ENCODE data around the gene SHKBP1.
"Not testable (repeated sequence)": the region's sequence is repeated elsewhere in the genome, so short reads cannot be mapped to it uniquely, and the experiment has no call there.

SHKBP1 gene

DNA sequence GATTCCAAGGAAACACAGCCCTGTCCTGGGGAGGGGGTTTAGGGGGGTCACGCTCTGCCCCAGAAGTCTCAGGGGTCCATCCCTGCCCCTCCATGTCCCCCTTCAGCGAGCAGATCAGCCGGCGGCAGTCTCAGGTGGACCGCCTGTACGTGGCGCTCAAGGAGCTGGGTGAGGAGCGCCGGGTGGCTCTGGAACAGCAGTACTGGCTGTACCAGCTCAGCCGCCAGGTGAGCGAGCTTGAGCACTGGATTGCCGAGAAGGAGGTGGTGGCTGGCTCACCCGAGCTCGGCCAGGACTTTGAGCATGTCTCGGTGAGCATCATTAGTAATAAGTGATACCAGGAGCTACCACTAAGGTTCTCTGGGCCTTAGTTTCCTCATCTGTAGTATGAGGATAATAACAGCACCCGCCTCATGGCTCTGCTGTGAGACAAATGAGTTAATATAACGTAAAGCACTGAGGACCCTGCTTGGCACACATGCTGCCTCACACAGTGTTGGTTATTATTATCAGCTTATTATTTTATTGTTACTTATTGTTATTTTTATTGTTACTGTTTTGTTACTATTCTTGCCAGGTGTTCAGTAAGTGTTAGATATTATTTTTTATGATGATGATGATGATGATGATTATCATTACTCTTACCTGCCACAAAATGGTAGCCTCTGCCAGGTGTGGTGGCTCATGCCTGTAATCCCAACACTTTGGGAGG, 20.5 kb upstream of the SHKBP1 start:
- no peak for DNase-seq (ENCODE audit: low read depth in 2 of 2)

DNA sequence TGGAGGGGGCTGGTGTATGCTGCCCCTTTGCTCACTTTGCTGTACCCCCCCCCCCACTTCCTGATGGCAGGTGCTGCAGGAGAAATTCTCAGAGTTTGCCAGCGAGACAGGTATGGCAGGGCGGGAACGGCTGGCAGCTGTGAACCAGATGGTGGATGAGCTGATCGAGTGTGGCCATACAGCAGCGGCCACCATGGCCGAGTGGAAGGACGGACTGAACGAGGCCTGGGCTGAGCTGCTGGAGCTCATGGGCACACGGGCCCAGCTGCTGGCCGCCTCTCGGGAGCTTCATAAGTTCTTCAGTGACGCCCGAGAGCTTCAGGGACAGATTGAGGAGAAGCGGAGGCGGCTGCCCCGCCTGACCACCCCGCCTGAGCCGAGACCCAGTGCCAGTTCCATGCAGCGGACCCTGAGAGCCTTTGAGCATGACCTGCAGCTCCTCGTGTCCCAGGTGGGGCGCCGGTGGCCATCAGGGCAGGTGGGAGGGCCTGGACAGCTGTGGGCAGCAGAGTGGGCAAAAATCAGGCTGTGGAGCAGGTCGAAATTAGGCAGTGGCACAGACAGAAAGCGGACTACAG, 19.6 kb upstream of the SHKBP1 start:
- no peak for DNase-seq (ENCODE audit: low read depth in 2 of 2)

DNA sequence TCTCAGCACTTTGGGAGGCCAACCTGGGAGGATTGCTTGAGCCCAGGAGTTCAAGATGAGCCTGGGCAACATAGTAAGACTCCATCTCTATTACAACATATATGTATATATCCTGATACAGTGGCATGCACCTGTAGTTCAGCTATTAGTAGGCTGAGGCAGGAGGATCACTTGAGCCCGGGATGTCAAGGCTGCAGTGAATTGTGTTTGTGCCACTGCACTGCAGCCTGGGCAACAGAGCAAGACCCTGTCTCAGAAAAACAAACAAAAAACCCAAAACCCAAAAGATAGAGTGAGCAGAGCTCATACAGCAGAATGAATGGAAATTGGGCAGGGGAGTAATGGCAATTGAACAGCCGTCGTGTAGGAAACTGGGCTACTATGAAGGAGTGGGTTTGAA, 17.3 kb upstream of the SHKBP1 start:
- no peak for DNase-seq (ENCODE audit: low read depth in 2 of 2)

DNA sequence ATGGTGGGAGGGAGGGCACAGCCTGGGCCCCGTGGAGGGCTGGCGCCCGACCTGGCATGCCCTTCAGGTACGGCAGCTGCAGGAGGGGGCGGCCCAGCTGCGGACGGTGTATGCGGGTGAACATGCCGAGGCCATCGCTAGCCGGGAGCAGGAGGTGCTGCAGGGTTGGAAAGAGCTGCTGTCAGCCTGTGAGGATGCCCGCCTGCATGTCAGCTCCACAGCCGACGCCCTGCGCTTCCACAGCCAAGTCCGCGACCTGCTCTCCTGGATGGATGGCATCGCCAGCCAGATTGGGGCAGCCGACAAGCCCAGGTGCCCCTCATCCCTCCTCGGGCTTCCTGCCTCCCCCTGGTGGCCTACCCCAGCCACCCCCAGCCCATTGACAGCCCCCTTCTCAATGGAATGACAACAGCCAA, 16.6 kb upstream of the SHKBP1 start:
- DNase-seq (ENCODE audit: low read depth in 2 of 2), result no peak

DNA sequence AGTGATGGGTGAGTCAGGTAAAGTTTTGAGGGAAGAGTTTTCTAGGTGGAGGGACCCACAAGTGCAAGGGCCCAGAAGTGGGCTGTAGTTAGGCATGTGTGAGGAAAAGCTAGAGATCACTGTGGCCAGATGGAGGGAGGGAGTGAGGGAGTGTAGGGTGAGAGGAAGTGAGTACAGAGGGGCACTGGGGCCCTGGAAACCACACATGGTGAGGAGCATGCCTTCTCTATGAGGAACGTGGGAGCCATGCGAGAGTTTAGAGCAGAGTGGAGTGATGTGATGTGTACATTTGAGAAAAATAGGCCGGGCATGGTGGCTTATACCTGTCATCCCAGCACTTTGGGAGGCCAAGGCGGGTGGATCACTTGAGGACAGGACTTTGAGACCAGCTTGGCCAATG, 14.7 kb upstream of the SHKBP1 start:
- DNase-seq (ENCODE audit: low read depth in 2 of 2), result no peak

DNA sequence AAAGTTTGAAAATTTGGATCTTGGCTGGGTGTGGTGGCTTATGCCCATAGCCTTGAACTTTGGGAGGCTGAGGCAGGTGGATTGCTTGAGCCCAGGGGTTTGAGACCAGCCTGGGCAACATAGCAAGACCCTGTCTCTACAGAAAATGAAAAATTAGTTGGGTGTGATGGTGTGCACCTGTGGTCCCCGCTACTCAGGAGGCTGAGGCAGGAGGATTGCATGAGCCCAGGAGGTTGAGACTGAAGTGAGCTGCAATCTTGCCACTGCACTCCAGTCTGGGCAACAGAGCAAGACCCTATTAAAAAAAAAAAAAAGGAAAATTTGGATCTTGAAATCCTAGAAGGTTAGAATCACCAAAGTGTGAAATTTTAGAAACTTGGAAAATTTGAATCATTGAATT, 12.1 kb upstream of the SHKBP1 start:
- DNase-seq (ENCODE audit: low read depth in 2 of 2), result not testable (repeated sequence)

DNA sequence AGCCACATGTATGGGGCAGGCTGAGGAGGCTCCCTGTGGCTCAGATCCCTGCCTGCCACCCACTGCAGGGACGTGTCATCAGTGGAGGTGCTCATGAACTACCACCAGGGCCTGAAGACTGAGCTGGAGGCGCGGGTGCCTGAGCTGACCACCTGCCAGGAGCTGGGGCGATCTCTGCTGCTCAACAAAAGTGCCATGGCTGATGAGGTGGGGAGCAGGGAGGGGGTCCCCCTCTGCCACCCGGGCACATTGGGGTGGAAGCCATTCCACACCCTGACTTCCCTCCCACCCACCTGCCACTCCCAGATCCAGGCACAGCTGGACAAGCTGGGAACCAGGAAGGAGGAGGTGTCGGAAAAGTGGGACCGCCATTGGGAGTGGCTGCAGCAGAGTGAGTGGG, 11.3 kb upstream of the SHKBP1 start:
- DNase-seq (ENCODE audit: low read depth in 2 of 2), result no peak

DNA sequence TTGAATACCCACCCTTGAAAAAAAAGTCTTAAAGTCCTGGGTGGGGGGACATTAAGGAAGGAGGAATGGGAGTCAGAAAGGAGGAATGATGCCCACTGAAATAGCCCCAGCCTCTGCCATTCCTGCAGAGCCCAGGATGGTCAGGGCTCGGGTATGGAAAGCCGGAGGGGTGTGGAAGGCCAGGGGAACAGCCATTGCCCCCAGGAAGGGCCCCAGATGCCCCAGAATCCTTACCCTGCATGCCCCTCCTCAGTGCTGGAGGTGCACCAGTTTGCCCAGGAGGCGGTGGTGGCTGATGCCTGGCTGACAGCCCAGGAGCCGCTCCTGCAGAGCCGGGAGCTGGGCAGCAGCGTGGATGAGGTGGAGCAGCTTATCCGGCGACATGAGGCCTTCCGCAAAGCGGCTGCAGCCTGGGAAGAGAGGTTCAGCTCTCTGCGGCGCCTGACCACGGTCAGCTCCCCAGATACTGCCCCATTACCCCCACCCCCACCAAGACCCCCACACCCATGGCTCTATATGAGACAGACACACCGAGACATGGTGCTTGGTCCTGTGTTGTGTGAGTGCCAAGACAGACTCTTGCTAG, 10.7 kb upstream of the SHKBP1 start:
- no peak for DNase-seq (ENCODE audit: low read depth in 2 of 2)

DNA sequence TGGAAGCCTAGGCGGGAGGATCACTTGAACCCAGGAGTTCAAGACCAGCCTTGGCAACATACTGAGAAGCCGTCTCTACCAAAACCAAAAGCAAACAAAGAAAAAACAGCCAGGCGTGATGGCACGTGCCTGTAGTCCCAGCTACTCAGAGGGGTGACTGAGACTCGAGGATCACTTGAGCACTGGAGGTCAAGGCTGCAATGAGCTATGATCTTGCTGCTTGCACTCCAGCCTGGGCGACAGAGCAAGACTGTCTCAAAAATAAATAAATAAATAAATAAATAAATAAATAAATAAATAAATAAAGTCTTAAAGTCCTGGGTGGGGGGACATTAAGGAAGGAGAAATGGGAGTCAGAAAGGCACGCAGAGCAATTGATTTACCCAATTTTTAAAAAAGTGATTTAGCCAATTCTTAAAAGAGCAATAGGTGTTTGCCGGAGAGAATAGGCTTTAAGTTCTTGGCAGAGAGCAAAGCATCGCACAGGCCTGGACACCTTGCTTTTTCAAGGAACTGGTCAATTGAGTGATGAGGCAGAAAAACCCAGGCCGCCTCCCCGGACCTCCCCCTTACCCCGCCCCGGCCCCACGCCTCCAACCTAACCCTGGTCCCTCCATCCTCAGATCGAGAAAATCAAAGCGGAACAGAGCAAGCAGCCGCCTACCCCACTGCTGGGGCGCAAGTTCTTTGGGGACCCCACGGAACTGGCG, 9.5 kb upstream of the SHKBP1 start:
- no peak for DNase-seq (ENCODE audit: low read depth in 2 of 2)

DNA sequence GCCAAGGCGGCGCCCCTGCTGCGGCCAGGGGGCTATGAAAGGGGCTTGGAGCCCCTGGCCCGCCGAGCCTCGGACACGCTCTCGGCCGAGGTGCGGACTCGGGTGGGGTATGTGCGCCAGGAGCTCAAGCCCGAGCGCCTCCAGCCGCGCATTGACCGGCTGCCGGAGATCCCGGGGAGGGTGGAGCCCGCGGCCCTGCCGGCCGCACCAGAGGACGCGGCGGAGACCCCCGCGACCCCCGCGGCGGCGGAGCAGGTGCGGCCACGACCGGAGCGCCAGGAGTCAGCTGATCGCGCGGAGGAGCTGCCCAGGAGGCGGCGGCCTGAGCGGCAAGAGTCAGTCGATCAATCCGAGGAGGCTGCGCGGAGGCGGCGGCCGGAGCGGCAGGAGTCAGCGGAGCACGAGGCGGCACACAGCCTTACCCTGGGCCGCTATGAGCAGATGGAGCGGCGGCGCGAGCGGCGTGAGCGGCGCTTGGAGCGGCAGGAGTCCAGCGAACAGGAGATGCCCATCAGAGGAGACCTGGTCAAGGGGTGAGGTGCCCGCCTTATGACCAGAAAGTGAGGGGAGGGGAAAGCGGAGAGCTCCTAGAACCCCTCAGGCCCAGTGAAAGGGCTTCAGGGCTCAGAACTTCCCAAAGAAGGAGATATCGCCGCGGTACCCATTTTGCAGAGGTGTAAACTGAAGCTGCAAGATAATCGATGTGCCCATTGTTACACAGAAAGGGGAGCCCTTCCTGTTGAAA, 8.8 kb upstream of the SHKBP1 start:
- DNase-seq (ENCODE audit: low read depth in 2 of 2), result no peak

DNA sequence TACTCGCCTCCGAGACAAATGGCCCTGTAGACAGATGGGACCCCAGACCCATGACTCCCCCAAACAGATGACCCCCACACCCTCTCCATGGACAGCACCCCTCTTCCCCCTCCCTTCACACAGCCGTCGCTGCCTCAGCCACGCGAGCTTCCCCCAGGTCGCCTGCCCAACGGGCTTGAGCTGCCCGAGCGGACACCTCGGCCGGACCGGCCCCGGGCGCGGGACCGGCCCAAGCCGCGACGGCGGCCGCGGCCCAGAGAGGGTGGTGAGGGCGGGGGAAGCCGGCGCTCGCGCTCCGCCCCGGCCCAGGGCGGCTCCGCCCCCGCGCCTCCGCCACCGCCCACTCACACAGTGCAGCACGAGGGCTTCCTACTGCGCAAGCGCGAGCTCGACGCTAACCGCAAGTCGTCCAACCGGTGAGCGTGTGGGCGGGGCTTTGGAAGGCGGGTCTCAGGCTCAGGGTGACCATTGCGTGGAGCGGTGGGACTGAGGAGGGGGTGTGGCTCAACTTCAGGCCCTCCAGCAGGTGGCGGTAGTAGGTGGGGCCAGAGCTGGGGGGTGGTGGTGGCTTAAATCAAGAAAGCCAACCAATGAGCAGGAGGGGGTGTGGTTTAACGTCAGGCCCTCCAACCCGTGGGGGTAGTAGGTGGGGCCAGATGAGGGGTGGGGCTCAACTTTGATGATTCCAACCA, 6.2 kb upstream of the SHKBP1 start:
- peak; percentile 88 to 91 for DNase-seq (ENCODE audit: low read depth in 2 of 2)

DNA sequence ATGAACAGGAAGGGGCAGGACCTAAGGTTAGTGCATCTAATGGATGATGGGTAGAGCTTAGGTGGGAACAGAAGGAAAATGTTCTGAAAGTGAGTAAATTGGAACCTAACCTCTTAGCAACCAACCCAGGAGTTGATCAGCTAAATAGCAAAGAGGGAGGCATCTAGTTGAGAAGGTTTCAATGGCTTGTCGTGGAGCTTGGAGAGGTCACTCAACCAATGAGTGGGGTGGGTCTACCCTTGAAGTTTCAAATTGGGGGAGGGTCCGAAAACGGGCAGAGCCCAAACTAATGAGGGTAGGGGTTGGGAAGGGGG, 5.7 kb upstream of the SHKBP1 start:
- no peak for DNase-seq (ENCODE audit: low read depth in 2 of 2)

DNA sequence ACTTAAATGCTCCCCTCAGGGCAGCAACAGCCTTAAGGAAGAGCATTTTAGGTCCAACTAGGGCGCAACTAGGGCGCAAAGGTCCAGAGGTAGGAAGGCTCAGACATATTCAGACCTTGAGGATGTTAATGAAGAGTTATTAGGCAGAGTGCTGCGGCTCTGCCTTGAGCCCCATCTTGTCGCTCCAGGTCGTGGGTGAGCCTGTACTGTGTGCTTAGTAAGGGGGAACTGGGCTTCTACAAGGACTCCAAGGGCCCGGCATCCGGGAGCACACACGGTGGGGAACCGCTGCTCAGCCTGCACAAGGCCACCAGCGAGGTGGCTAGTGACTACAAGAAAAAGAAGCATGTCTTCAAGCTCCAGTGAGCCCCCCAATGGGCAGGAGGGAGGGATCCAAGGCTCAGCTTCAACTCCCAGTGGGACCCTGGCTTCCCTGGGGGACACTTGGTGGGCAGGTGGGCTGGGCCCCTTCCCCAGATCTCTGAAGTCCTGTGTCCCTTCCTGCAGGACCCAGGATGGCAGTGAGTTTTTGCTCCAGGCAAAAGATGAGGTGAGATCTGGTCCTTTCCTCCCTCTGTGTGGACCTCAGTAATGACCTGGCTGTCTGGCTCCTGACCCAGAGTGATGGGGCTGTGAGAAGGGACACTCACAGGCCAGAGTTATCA, 4.7 kb upstream of the SHKBP1 start:
- no peak for DNase-seq (ENCODE audit: low read depth in 2 of 2)

DNA sequence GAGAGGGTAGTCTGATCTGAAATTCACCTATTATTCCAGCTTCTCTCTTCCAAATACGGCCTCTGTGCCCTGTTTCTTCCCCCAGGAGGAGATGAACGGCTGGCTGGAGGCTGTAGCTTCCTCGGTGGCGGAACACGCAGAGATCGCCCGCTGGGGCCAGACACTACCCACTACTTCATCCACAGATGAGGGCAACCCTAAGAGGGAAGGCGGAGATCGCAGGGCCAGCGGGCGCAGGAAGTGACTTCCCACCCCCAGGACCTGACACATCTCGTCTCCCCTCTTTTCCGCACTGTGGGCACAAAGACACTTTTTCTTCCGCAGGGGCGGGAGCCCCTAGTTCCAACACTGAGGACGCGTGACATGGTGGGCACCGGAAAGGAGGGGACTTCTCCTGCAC, 1.3 kb upstream of the SHKBP1 start:
- no peak for DNase-seq (ENCODE audit: low read depth in 2 of 2)

DNA sequence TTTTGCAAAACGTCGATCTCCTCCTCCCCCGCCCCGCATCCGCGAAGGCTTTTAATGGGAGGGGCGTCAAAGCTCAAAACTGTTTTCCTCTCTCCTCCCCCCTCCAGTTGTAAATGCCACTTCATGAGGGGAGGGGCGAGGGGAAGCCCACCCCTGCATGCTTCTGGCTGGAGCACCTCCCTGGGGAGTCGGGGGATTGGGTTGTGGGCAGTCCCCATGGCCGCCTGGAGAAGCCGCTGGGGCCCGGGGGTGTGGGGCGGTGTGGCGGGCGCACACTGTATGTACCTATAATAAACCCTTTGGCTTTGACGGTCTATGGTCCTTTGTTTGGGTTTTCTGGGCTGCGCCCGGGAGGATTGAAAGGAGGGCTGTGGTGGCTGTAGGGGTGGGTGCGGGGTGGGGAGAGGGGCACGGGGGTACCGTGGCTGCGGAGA, 505 bp upstream of the SHKBP1 start:
- no peak for DNase-seq (ENCODE audit: low read depth in 2 of 2)

DNA sequence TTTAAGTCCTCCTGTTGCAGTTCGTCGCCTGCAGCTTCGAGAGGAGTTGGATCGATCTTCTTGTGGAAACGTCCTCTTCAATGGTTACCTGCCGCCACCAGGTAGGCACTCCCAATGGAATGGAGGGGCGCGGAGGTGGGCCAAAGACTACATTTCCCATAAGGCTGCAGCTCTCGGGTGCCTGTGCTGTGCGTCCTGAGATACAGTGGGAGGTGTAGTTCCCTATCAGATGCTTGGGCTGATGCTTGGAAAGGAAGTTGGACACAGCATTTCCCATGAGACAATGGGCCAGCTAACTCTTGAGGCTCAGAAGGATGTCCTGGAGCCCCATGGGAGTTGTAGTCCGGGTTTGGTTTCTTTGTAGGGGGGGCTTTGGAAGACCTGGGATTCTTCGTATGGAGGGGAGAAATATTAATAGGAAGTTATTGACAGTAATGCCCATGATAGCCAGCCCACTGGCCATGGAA, 1.8 kb downstream of the SHKBP1 start:
- no peak for DNase-seq (ENCODE audit: low read depth in 2 of 2)

DNA sequence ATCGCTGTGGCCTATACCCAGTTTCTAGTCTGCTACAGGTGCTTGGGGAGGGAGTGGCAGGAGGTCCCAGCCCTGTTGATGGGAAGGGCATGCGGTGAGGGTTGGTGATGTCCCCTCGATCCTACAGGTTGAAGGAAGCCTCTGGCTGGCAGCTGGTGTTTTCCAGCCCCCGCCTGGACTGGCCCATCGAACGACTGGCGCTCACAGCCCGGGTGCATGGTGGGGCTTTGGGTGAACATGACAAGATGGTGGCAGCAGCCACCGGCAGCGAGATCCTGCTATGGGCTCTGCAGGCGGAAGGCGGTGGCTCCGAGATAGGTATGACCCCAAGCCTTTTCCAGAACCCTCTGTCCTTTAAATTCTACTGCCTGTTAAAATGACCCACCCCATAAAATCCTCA, 3.9 kb downstream of the SHKBP1 start:
- DNase-seq (ENCODE audit: low read depth in 2 of 2), result no peak

DNA sequence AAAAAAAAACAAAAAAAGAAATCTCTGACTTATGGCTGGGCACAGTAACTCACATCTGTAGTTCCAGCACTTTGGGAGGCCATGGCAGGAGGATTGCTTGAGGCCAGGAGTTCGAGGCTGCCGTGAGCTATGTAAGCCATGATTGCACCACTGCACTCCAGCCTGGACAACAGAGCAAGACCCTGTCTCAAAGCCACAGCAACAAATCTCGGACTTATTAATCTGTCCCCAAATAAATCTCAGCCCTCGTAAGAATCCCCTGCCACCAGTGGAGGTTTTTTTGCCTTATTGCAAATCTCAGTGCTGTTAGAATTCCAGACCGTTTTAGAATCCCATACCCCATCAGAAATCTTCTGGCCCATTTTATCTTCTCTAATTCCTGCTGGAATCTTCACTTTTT, 4.9 kb downstream of the SHKBP1 start:
- no peak for DNase-seq (ENCODE audit: low read depth in 2 of 2)

DNA sequence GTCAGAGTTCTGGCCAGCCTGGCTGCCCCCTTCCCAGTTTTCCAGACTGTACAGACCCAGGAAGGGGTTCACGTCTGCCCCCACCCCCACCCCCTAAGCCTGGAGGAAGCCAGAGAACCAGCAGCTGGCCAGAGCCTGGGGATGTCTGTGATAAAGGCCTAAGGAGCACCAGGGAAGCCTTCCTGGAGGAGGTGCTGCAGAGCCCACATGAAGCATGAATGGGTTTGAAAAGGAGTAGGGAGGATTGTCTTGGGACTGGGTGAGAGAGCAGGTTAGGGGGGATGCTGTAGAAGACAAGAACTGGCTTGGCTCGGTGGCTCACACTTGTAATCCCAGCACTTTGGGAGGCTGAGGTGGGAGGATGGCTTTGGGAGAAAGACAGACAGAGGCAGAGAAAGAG, 5.8 kb downstream of the SHKBP1 start:
- DNase-seq (ENCODE audit: low read depth in 2 of 2), result no peak

DNA sequence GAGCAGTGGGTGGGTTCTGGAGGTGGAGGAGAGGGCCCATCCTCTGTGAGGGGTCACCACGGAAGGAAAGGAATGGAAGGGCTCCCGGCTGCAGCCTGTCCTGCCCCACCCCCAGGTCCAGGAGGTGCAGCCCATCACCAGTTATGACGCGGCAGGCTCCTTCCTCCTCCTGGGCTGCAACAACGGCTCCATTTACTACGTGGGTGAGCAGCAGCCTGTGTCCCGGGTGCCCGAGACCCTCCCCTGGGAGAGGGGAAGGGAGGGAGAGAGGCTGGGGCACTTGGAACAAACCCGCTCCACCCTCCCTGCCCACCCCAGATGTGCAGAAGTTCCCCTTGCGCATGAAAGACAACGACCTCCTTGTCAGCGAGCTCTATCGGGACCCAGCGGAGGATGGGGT, 6.6 kb downstream of the SHKBP1 start:
- DNase-seq (ENCODE audit: low read depth in 2 of 2), result no peak

DNA sequence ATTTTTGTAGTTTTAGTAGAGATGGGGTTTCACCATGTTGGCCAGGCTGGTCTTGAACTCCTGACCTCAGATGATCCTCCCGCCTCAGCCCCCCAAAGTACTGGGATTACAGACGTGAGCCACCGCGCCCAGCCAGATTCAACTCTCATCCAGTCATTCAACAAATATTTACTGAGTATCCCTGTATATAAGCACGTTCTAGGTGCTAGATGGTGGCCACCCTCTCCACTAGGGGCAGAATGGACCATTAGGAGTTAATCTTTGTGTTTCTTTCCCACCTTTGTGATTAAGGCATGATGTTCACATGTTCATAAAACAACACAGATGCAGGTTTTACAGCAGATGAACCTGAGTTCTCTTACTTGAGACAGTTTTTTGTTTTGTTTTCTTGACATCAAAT, 7.3 kb downstream of the SHKBP1 start:
- DNase-seq (ENCODE audit: low read depth in 2 of 2), result no peak

Data from stimulated activated CD4-positive, alpha-beta T cell treated with anti-CD3 and anti-CD28 coated beads, Interleukin-1b, Interleukin-23, amount 100 ng/mL, for 4 hours (primary cell).